Nephron (organoid): ENCODE data around the gene NR1I3.
A peak's percentile ranks its signal among the peaks of the same experiment; 100 is the strongest.

ENCODE experiments used
- H3K27ac Mint-ChIP-seq, 3 experiments: 2 replicates each; pipeline ENCODE4 v1.8.0; 2020; ENCODE audit warnings: mixed read lengths in 3 of 3, mild to moderate bottlenecking in 2 of 3, moderate library complexity in 1 of 3
- H3K27me3 Mint-ChIP-seq: 2 replicates; pipeline ENCODE4 v1.8.0; 2021; ENCODE audit warnings: low read depth, mild to moderate bottlenecking, moderate library complexity, mixed read lengths
- H3K36me3 Mint-ChIP-seq: 2 replicates; pipeline ENCODE4 v1.8.0; 2020; ENCODE audit warnings: low read depth, mixed read lengths
- H3K4me1 Mint-ChIP-seq: 2 replicates; pipeline ENCODE4 v1.8.0; 2020; ENCODE audit warnings: mixed read lengths
- H3K4me3 Mint-ChIP-seq, 3 experiments: 2 replicates each; pipeline ENCODE4 v1.8.0; 2020; ENCODE audit warnings: mild to moderate bottlenecking in 3 of 3, mixed read lengths in 3 of 3, moderate library complexity in 2 of 3
- H3K9me3 Mint-ChIP-seq: 2 replicates; pipeline ENCODE4 v1.8.0; 2020; ENCODE audit warnings: mixed read lengths
- TF ChIP-seq, protein P1 (sequence below), 3 experiments: fragments of 200-600 bp; sonication (generic); IDR thresholded peaks; one replicate each; pipeline ENCODE4 v1.5.0; 2021; ENCODE audit warnings: antibody characterized with exemption in 3 of 3; ENCODE audit not compliant: unreplicated experiment in 3 of 3

NR1I3 gene

GRCh38 chr1:161223805-161224694 is 14.0 kb downstream of the NR1I3 start:
- no peaks in the 10 kb centered on the region for H3K9me3 Mint-ChIP-seq

GRCh38 chr1:161222175-161223019 is 15.6 kb downstream of the NR1I3 start:
- peaks cover 18% of the 10 kb centered on the region for H3K4me1 Mint-ChIP-seq
- H3K9me3 Mint-ChIP-seq, result no peaks in the 10 kb centered on the region
- H3K27ac Mint-ChIP-seq, result no peak overlapping the region
- H3K36me3 Mint-ChIP-seq, result no peaks in the 10 kb centered on the region
- TF ChIP-seq, protein P1, sequence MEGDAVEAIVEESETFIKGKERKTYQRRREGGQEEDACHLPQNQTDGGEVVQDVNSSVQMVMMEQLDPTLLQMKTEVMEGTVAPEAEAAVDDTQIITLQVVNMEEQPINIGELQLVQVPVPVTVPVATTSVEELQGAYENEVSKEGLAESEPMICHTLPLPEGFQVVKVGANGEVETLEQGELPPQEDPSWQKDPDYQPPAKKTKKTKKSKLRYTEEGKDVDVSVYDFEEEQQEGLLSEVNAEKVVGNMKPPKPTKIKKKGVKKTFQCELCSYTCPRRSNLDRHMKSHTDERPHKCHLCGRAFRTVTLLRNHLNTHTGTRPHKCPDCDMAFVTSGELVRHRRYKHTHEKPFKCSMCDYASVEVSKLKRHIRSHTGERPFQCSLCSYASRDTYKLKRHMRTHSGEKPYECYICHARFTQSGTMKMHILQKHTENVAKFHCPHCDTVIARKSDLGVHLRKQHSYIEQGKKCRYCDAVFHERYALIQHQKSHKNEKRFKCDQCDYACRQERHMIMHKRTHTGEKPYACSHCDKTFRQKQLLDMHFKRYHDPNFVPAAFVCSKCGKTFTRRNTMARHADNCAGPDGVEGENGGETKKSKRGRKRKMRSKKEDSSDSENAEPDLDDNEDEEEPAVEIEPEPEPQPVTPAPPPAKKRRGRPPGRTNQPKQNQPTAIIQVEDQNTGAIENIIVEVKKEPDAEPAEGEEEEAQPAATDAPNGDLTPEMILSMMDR (IDR thresholded peaks at IDR 0.05; ENCODE audit: unreplicated experiment in 3 of 3), result no peak
- no peak overlapping the region for H3K4me3 Mint-ChIP-seq
- peaks cover 4% of the 10 kb centered on the region for H3K27me3 Mint-ChIP-seq

More at GRCh38 chr1:161223805-161224694, 14.0 kb downstream of the NR1I3 start:
- peaks cover 7% of the 10 kb centered on the region for H3K36me3 Mint-ChIP-seq
- no peak overlapping the region for H3K27ac Mint-ChIP-seq
- no peak overlapping the region for H3K4me3 Mint-ChIP-seq
- peaks cover 4% of the 10 kb centered on the region for H3K27me3 Mint-ChIP-seq
- TF ChIP-seq, protein P1 (IDR thresholded peaks at IDR 0.05; ENCODE audit: unreplicated experiment in 3 of 3), result no peak
- H3K4me1 Mint-ChIP-seq, result peaks cover 24% of the 10 kb centered on the region

- TF ChIP-seq, protein P1 (IDR thresholded peaks at IDR 0.05; ENCODE audit: unreplicated experiment in 3 of 3), result no peak
- H3K27ac Mint-ChIP-seq, result peak overlapping the region in 1 of 3 experiments; percentile 39
- no peaks in the 10 kb centered on the region for H3K9me3 Mint-ChIP-seq
- H3K4me1 Mint-ChIP-seq, result no peaks in the 10 kb centered on the region
- H3K36me3 Mint-ChIP-seq, result peaks cover 4% of the 10 kb centered on the region
- no peak overlapping the region for H3K4me3 Mint-ChIP-seq
- peaks cover 4% of the 10 kb centered on the region for H3K27me3 Mint-ChIP-seq
Measured at GRCh38 chr1:161220002-161220401, 18.0 kb downstream of the NR1I3 start.

GRCh38 chr1:161219078-161219892 is 18.7 kb downstream of the NR1I3 start:
- Mint-ChIP-seq H3K4me1 (no peaks in the 10 kb centered on the region), H3K27me3 (peaks cover 4% of the 10 kb centered on the region), H3K9me3 (no peaks in the 10 kb centered on the region), H3K27ac (peak overlapping the region in 1 of 3 experiments; percentile 63), H3K4me3 (no peak overlapping the region), H3K36me3 (peaks cover 10% of the 10 kb centered on the region)
- TF ChIP-seq, protein P1 (IDR thresholded peaks at IDR 0.05; ENCODE audit: unreplicated experiment in 3 of 3), result no peak

- Mint-ChIP-seq H3K4me1 (no peaks in the 10 kb centered on the region), H3K27ac (peak overlapping the region in 1 of 3 experiments; percentile 63), H3K9me3 (no peaks in the 10 kb centered on the region), H3K27me3 (peaks cover 2% of the 10 kb centered on the region), H3K36me3 (peaks cover 18% of the 10 kb centered on the region), H3K4me3 (no peak overlapping the region)
- TF ChIP-seq, protein P1 (IDR thresholded peaks at IDR 0.05; ENCODE audit: unreplicated experiment in 3 of 3), result no peak
Measured at GRCh38 chr1:161218301-161219077, 19.5 kb downstream of the NR1I3 start.
